Eye (tissue), 1 donor: ENCODE data around the gene DGAT2.

Experiments
- DNase-seq: peaks from one replicate; pipeline ENCODE4 v3.0.0-alpha.2; 2015

DGAT2 gene

GRCh38 chr11:75757651-75758050 is 10.9 kb upstream of the DGAT2 start:
- no peak for DNase-seq

- DNase-seq: no peak
Observed at GRCh38 chr11:75759832-75760231, 8.7 kb upstream of the DGAT2 start.

GRCh38 chr11:75760243-75760642 is 8.3 kb upstream of the DGAT2 start:
- no peak for DNase-seq

- DNase-seq: no peak
Observed at GRCh38 chr11:75760710-75761493, 7.7 kb upstream of the DGAT2 start.

GRCh38 chr11:75762158-75762557 is 6.4 kb upstream of the DGAT2 start:
- no peak for DNase-seq

- DNase-seq: no peak
Observed at GRCh38 chr11:75762885-75763284, 5.7 kb upstream of the DGAT2 start.

GRCh38 chr11:75763846-75764245 is 4.7 kb upstream of the DGAT2 start:
- no peak for DNase-seq

- no peak for DNase-seq
Observed at GRCh38 chr11:75765116-75765515, 3.5 kb upstream of the DGAT2 start.

- no peak for DNase-seq
Observed at GRCh38 chr11:75766443-75767227, 1.9 kb upstream of the DGAT2 start.

GRCh38 chr11:75767228-75767572 is 1.4 kb upstream of the DGAT2 start:
- no peak for DNase-seq

- no peak for DNase-seq
Observed at GRCh38 chr11:75767793-75768111, 826 bp upstream of the DGAT2 start.

- no peak for DNase-seq
Observed at GRCh38 chr11:75768909-75769771, 562 bp downstream of the DGAT2 start.

GRCh38 chr11:75770102-75770501 is 1.5 kb downstream of the DGAT2 start:
- no peak for DNase-seq

GRCh38 chr11:75771646-75772410 is 3.2 kb downstream of the DGAT2 start:
- DNase-seq: no peak

GRCh38 chr11:75773595-75774353 is 5.2 kb downstream of the DGAT2 start:
- no peak for DNase-seq

- no peak for DNase-seq
Observed at GRCh38 chr11:75775056-75775455, 6.5 kb downstream of the DGAT2 start.

- DNase-seq: no peak
Observed at GRCh38 chr11:75776546-75776945, 8.0 kb downstream of the DGAT2 start.

GRCh38 chr11:75777461-75778110 is 9.0 kb downstream of the DGAT2 start:
- no peak for DNase-seq

- DNase-seq: no peak
Observed at GRCh38 chr11:75778962-75779361, 10.4 kb downstream of the DGAT2 start.

- DNase-seq: no peak
Observed at GRCh38 chr11:75779960-75780359, 11.4 kb downstream of the DGAT2 start.

GRCh38 chr11:75780888-75781287 is 12.3 kb downstream of the DGAT2 start:
- no peak for DNase-seq

- no peak for DNase-seq
Observed at GRCh38 chr11:75781296-75781695, 12.7 kb downstream of the DGAT2 start.
